IPS DF 6.9 (cell line): ENCODE results near the gene KIF3C.

Source experiments
- DNase-seq: peaks from one replicate; pipeline ENCODE4 v3.0.0-alpha.2; 2013; ENCODE audit warnings: low read depth, low spot score
- H3K27ac ChIP-seq: one replicate; pipeline ENCODE4 v1.5.1; 2013; ENCODE audit warnings: low read length, control low read depth
- H3K27me3 ChIP-seq: 2 replicates; pipeline ENCODE4 v1.6.1; 2013; ENCODE audit warnings: mild to moderate bottlenecking, low read length; ENCODE audit not compliant: control insufficient read depth, insufficient read depth
- H3K36me3 ChIP-seq: 2 replicates; pipeline ENCODE4 v1.6.1; 2013; ENCODE audit warnings: low read length; ENCODE audit not compliant: control insufficient read depth, insufficient read depth
- H3K4me1 ChIP-seq: 2 replicates; pipeline ENCODE4 v1.6.1; 2013; ENCODE audit warnings: low read length; ENCODE audit not compliant: control insufficient read depth, insufficient read depth
- H3K4me3 ChIP-seq: 2 replicates; pipeline ENCODE4 v1.5.1; 2013; ENCODE audit warnings: mild to moderate bottlenecking, low read length
- H3K9me3 ChIP-seq: 2 replicates; pipeline ENCODE4 v1.6.1; 2013; ENCODE audit warnings: low read length, inconsistent platforms; ENCODE audit not compliant: control insufficient read depth, insufficient read depth
- WGBS: extraction: QIAGEN DNeasy Blood & Tissue Kit; methylation state at CpG from one replicate; pipeline ENCODE4 v1.1.7; 2013; ENCODE audit warnings: mixed read lengths, missing lambda C conversion rate; ENCODE audit not compliant: insufficient read length, insufficient coverage; 5-methylcytosine and 5-hydroxymethylcytosine counted together

KIF3C gene

DNA sequence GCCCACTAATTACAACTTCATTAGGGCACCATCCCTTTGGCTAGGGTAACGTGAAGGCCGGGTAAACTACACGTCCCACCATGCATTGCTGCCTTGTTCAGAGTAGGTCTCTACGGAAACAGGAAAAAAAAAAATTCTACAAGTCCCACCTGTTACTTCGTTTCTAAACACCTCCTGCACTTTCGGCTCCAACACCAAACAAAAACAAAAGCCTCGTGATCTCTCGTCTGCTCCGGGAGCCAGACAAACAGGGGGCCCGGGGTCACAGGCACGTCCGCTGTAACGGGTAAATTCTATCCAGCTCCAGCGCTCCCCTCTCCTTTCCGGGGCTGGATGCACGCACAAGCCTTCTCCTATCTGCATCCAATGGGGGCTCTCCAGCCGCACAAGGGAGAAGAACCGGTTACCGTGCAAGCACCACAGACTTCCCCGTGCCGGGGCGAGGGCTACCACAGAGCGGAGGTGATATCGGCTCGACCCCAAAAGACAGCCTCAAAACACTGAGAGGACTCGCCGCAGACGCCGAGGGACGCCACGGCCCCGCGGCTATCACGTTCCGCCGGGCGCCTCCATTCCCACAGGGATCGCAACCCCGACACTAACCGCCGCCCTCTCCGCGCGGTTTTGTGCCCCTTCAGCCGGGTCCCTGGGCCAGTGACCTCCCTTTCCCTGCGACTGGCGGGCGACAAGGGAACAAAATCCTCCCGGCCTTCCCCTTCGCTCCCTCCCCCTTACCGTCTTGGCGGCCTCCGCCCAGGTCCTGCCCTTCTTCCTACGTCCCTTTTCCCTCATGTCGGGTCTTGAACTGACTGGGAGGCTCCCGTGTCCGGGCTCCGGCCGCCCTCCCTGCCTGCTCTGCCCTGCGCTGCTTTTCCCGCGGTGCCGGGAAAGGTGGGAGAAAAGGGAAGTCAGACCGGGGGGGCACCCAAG is 104.6 kb downstream of the KIF3C start:
- DNase-seq = no peak
- no peaks in the 10 kb centered on the region for H3K27me3 ChIP-seq
- no CpG with 5 or more reads among the region's 64 CpGs for WGBS
- H3K4me3 ChIP-seq = peak overlapping the region; percentile 64
- no peaks in the 10 kb centered on the region for H3K36me3 ChIP-seq
- no peak overlapping the region for H3K27ac ChIP-seq
- no peaks in the 10 kb centered on the region for H3K4me1 ChIP-seq
- no peaks in the 10 kb centered on the region for H3K9me3 ChIP-seq
